ENCODE measurements around the gene ARVCF. TPM values are rescaled to one million over a fixed set of nuclear protein-coding genes. Genes with fewer than 3 reads are reported as not detected.

Gene ARVCF
- total and polyA plus RNA-seq, 9 of the 15 experiments (the other 6 are each of a cell fraction or from before 2014, with no cell fraction given): 0.03 to 97.4 (median 15.6) TPM

GRCh38 chr22:19921544-19922081 lies 95.0 kb downstream of the ARVCF start:
- no peaks in the 10 kb centered on the region for H3K79me2 ChIP-seq (ENCODE audit: control insufficient read depth, insufficient read depth, low read length)
- DNase-seq (ENCODE audit: extremely low read depth in 1 of 4, low spot score in 3 of 4) (no peak), FAIRE-seq (no peak), ATAC-seq (no peak)
- H3K27me3 ChIP-seq (ENCODE audit: control insufficient read depth in 2 of 2, insufficient read depth in 2 of 2, low read length in 2 of 2): no peaks in the 10 kb centered on the region
- H3K4me1 ChIP-seq (replicated peaks in 1 of 2; ENCODE audit: control insufficient read depth in 2 of 2, insufficient read depth in 2 of 2, low read length in 2 of 2): peaks cover 5 to 32% of the 10 kb centered on the region in 2 experiments; a peak in 4 of 5 replicates
- BruUV-seq (replicated peaks): no TSS peak
- peak overlapping the region in 1 of 2 experiments; percentile 13; a peak in 2 of 4 replicates for H3K9ac ChIP-seq (ENCODE audit: insufficient read depth in 1 of 2, low read depth in 2 of 2, low read length in 2 of 2)
- H3K4me3 ChIP-seq: no peak overlapping the region
- peak; percentile 89 for TF ChIP-seq IRF2 (CRISPR knock-in tag; IDR thresholded peaks at IDR 0.05)
- TF ChIP-seq BRF2 (IDR thresholded peaks at IDR 0.05; ENCODE audit: borderline replicate concordance, insufficient read depth, insufficient read length): no peak
- TF ChIP-seq ZNF124 (CRISPR knock-in tag; IDR thresholded peaks at IDR 0.05): 0 out of 2 replicates have a peak, but pooled peaks have one; percentile 35
- peak; percentile 29; the same call in 1 of the 2 replicates for TF ChIP-seq USF1 (CRISPR knock-in tag; IDR thresholded peaks at IDR 0.05)
- TF ChIP-seq JUN (IDR thresholded peaks at IDR 0.05; ENCODE audit: borderline replicate concordance, low read depth, low read length): no peak
- TF ChIP-seq JUN (CRISPR knock-in tag; IDR thresholded peaks at IDR 0.05; ENCODE audit: borderline replicate concordance): 0 out of 2 replicates have a peak, but pooled peaks have one; percentile 59
- no peak for TF ChIP-seq HBP1 (CRISPR knock-in tag; IDR thresholded peaks at IDR 0.05)
- peak; percentile 23; the same call in 1 of the 2 replicates for TF ChIP-seq NFIC (IDR thresholded peaks at IDR 0.05)
- peak; percentile 77; the same call in 1 of the 2 replicates for TF ChIP-seq ZNF282 (CRISPR knock-in tag; IDR thresholded peaks at IDR 0.05)
- ChIA-PET CTCF (ENCODE audit: low intra/inter-chr PET ratio) (interaction anchor here (1.2 kb wide), 1 partner anchor 191 kb away, joined by 5 read pairs; no protein-coding TSS in a partner anchor), POLR2A (interaction anchor here (0.6 to 4.2 kb wide), 10 partner anchors 9 to 191 kb away, joined by 3 to 26 read pairs (median 4); partner anchors contain the start of genes COMT and TXNRD2)
- H3K27ac ChIP-seq (ENCODE audit: extremely low read depth, low read depth, low read length): no peak overlapping the region
- H3K4me2 ChIP-seq (ENCODE audit: insufficient read depth, low read length): no peak overlapping the region
- intact Hi-C loops (cut with micrococcal nuclease) (no loop called here), in situ Hi-C loops (cut with MboI) (no loop called here)
- H3K9me1 ChIP-seq (ENCODE audit: control insufficient read depth, insufficient read depth, low read length): no peaks in the 10 kb centered on the region
- H2AFZ ChIP-seq (ENCODE audit: low read depth, low read length): no peak overlapping the region
- WGBS (ENCODE audit: insufficient coverage, low coverage, missing lambda C conversion rate): 66% methylated on average over 3 of the region's 3 CpGs
- H3K36me3 ChIP-seq (ENCODE audit: control insufficient read depth, insufficient read depth, low read length): peaks cover 30% of the 10 kb centered on the region; the same call in 2 of the 3 replicates
- no peaks in the 10 kb centered on the region for H3K9me3 ChIP-seq (replicated peaks; ENCODE audit: control insufficient read depth, insufficient read depth, low read depth, low read length)
- no peaks in the 10 kb centered on the region for H4K20me1 ChIP-seq (replicated peaks; ENCODE audit: control insufficient read depth, insufficient read depth, low read length)

MicroRNAs within 50 kb of the gene (microRNA counts, 767-probe panel; counts per million panel counts)
- microRNA hsa-miR-185-5p: 5,425 counts per million, percentile 92 among the panel's probes with 10 or more counts

Small RNAs within 50 kb of the gene (microRNA-seq; reads per million reads assigned to microRNA genes)
- gene MIR185 (ENCODE audit: borderline microRNAs expressed) (2,685 reads per million, percentile 96 among the genes with 10 or more reads in this experiment), gene MIR4761 (ENCODE audit: borderline microRNAs expressed) (13.9 reads per million, percentile 60 among the genes with 10 or more reads in this experiment)

Small RNAs within 50 kb of the gene (small RNA-seq; reads per million reads assigned to genes)
- gene MIR185: 53.9 reads per million, percentile 98 among the genes with 10 or more reads in this experiment

Other genes starting within 250 kb of the ARVCF start
Only the 7 nearest of the 10 such genes appear.
- gene COMT, start 75.1 kb downstream of the ARVCF start, total RNA-seq (2014; rRNA removed): 334 and 497 TPM in 2 replicates
- 29.4 and 46.3 TPM in 2 replicates for gene COMT, start 75.1 kb downstream of the ARVCF start, total RNA-seq (2014; rRNA removed; fragmentation: Illumina TruSeq; extraction: Trizol)
- gene COMT, start 75.1 kb downstream of the ARVCF start, total RNA-seq (2015; rRNA removed; fragmentation: Illumina TruSeq; extraction: Trizol): 155 and 156 TPM in 2 replicates
- 348 and 351 TPM in 2 replicates for gene COMT, start 75.1 kb downstream of the ARVCF start, total RNA-seq (2021)
- 185 and 498 TPM in 2 replicates for gene COMT, start 75.1 kb downstream of the ARVCF start, polyA plus RNA-seq (2011; rRNA removed)
- gene COMT, start 75.1 kb downstream of the ARVCF start, polyA plus RNA-seq (2014; fragmentation: Illumina TruSeq; extraction: Trizol): 108 and 305 TPM in 2 replicates
- 10 to 100 TPM; 12.5 to 39.6 TPM for gene COMT, start 75.1 kb downstream of the ARVCF start, polyA plus RNA-seq (2014; fragmentation: Nextera tagmentation; extraction: Ambion mirVana)
- gene COMT, start 75.1 kb downstream of the ARVCF start, polyA plus RNA-seq (2014; rRNA removed): 263 and 317 TPM in 2 replicates
- gene TXNRD2, start 75.0 kb downstream of the ARVCF start, total RNA-seq (2014; rRNA removed): 49.4 and 60.7 TPM in 2 replicates
- gene TXNRD2, start 75.0 kb downstream of the ARVCF start, total RNA-seq (2014; rRNA removed; fragmentation: Illumina TruSeq; extraction: Trizol): 25.1 and 32.6 TPM in 2 replicates
- gene TXNRD2, start 75.0 kb downstream of the ARVCF start, total RNA-seq (2015; rRNA removed; fragmentation: Illumina TruSeq; extraction: Trizol): 45.9 and 50.4 TPM in 2 replicates
- gene TXNRD2, start 75.0 kb downstream of the ARVCF start, total RNA-seq (2021): 78.2 and 80.2 TPM in 2 replicates
- 50.2 and 93.6 TPM in 2 replicates for gene TXNRD2, start 75.0 kb downstream of the ARVCF start, polyA plus RNA-seq (2011; rRNA removed)
- gene TXNRD2, start 75.0 kb downstream of the ARVCF start, polyA plus RNA-seq (2014; fragmentation: Illumina TruSeq; extraction: Trizol): 45.0 and 66.1 TPM in 2 replicates
- 1 to 10 TPM; 3.3 to 4.4 TPM for gene TXNRD2, start 75.0 kb downstream of the ARVCF start, polyA plus RNA-seq (2014; fragmentation: Nextera tagmentation; extraction: Ambion mirVana)
- 52.5 and 57.0 TPM in 2 replicates for gene TXNRD2, start 75.0 kb downstream of the ARVCF start, polyA plus RNA-seq (2014; rRNA removed)
- 70.1 and 95.8 TPM in 2 replicates for gene TANGO2, start 4.3 kb upstream of the ARVCF start, total RNA-seq (2014; rRNA removed)
- gene TANGO2, start 4.3 kb upstream of the ARVCF start, total RNA-seq (2014; rRNA removed; fragmentation: Illumina TruSeq; extraction: Trizol): 36.1 and 45.9 TPM in 2 replicates
- 55.8 and 57.2 TPM in 2 replicates for gene TANGO2, start 4.3 kb upstream of the ARVCF start, total RNA-seq (2015; rRNA removed; fragmentation: Illumina TruSeq; extraction: Trizol)
- 94.1 and 97.3 TPM in 2 replicates for gene TANGO2, start 4.3 kb upstream of the ARVCF start, total RNA-seq (2021)
- 94.9 and 115 TPM in 2 replicates for gene TANGO2, start 4.3 kb upstream of the ARVCF start, polyA plus RNA-seq (2011; rRNA removed)
- 88.3 and 89.4 TPM in 2 replicates for gene TANGO2, start 4.3 kb upstream of the ARVCF start, polyA plus RNA-seq (2014; fragmentation: Illumina TruSeq; extraction: Trizol)
- gene TANGO2, start 4.3 kb upstream of the ARVCF start, polyA plus RNA-seq (2014; fragmentation: Nextera tagmentation; extraction: Ambion mirVana): 10 to 100 TPM; 15.5 to 17.5 TPM
- gene TANGO2, start 4.3 kb upstream of the ARVCF start, polyA plus RNA-seq (2014; rRNA removed): 89.6 and 92.5 TPM in 2 replicates
- gene DGCR8, start 63.4 kb upstream of the ARVCF start, total RNA-seq (2014; rRNA removed): 107 and 108 TPM in 2 replicates
- gene DGCR8, start 63.4 kb upstream of the ARVCF start, total RNA-seq (2014; rRNA removed; fragmentation: Illumina TruSeq; extraction: Trizol): 43.7 and 49.4 TPM in 2 replicates
- gene DGCR8, start 63.4 kb upstream of the ARVCF start, total RNA-seq (2015; rRNA removed; fragmentation: Illumina TruSeq; extraction: Trizol): 80.1 and 81.2 TPM in 2 replicates
- 116 and 119 TPM in 2 replicates for gene DGCR8, start 63.4 kb upstream of the ARVCF start, total RNA-seq (2021)
- 81.8 and 155 TPM in 2 replicates for gene DGCR8, start 63.4 kb upstream of the ARVCF start, polyA plus RNA-seq (2011; rRNA removed)
- 70.4 and 75.0 TPM in 2 replicates for gene DGCR8, start 63.4 kb upstream of the ARVCF start, polyA plus RNA-seq (2014; fragmentation: Illumina TruSeq; extraction: Trizol)
- gene DGCR8, start 63.4 kb upstream of the ARVCF start, polyA plus RNA-seq (2014; fragmentation: Nextera tagmentation; extraction: Ambion mirVana): 1 to 10 TPM; 5.9 to 7.7 TPM
- gene DGCR8, start 63.4 kb upstream of the ARVCF start, polyA plus RNA-seq (2014; rRNA removed): 135 and 144 TPM in 2 replicates
- gene RANBP1, start 99.3 kb upstream of the ARVCF start, total RNA-seq (2014; rRNA removed): 2,045 and 2,260 TPM in 2 replicates
- gene RANBP1, start 99.3 kb upstream of the ARVCF start, total RNA-seq (2014; rRNA removed; fragmentation: Illumina TruSeq; extraction: Trizol): 1,191 and 1,409 TPM in 2 replicates
- 1,591 and 1,659 TPM in 2 replicates for gene RANBP1, start 99.3 kb upstream of the ARVCF start, total RNA-seq (2015; rRNA removed; fragmentation: Illumina TruSeq; extraction: Trizol)
- gene RANBP1, start 99.3 kb upstream of the ARVCF start, total RNA-seq (2021): 1,289 and 1,311 TPM in 2 replicates
- 1,082 and 1,351 TPM in 2 replicates for gene RANBP1, start 99.3 kb upstream of the ARVCF start, polyA plus RNA-seq (2011; rRNA removed)
- gene RANBP1, start 99.3 kb upstream of the ARVCF start, polyA plus RNA-seq (2014; fragmentation: Illumina TruSeq; extraction: Trizol): 1,518 and 1,621 TPM in 2 replicates
- gene RANBP1, start 99.3 kb upstream of the ARVCF start, polyA plus RNA-seq (2014; fragmentation: Nextera tagmentation; extraction: Ambion mirVana): 100 to 1,000 TPM; 162 to 207 TPM
- 2,237 and 2,891 TPM in 2 replicates for gene RANBP1, start 99.3 kb upstream of the ARVCF start, polyA plus RNA-seq (2014; rRNA removed)
- gene TRMT2A, start 100.4 kb upstream of the ARVCF start, total RNA-seq (2014; rRNA removed): 203 and 254 TPM in 2 replicates
- gene TRMT2A, start 100.4 kb upstream of the ARVCF start, total RNA-seq (2014; rRNA removed; fragmentation: Illumina TruSeq; extraction: Trizol): 31.5 and 47.4 TPM in 2 replicates
- 151 and 170 TPM in 2 replicates for gene TRMT2A, start 100.4 kb upstream of the ARVCF start, total RNA-seq (2015; rRNA removed; fragmentation: Illumina TruSeq; extraction: Trizol)
- 222 and 242 TPM in 2 replicates for gene TRMT2A, start 100.4 kb upstream of the ARVCF start, total RNA-seq (2021)
- 102 and 189 TPM in 2 replicates for gene TRMT2A, start 100.4 kb upstream of the ARVCF start, polyA plus RNA-seq (2011; rRNA removed)
- 140 and 177 TPM in 2 replicates for gene TRMT2A, start 100.4 kb upstream of the ARVCF start, polyA plus RNA-seq (2014; fragmentation: Illumina TruSeq; extraction: Trizol)
- gene TRMT2A, start 100.4 kb upstream of the ARVCF start, polyA plus RNA-seq (2014; fragmentation: Nextera tagmentation; extraction: Ambion mirVana): 1 to 10 TPM; 1.6 to 6.6 TPM
- 258 and 265 TPM in 2 replicates for gene TRMT2A, start 100.4 kb upstream of the ARVCF start, polyA plus RNA-seq (2014; rRNA removed)
- 16.4 and 27.9 TPM in 2 replicates for gene ZDHHC8, start 115.0 kb upstream of the ARVCF start, total RNA-seq (2014; rRNA removed)
- 4.5 and 7.5 TPM in 2 replicates for gene ZDHHC8, start 115.0 kb upstream of the ARVCF start, total RNA-seq (2014; rRNA removed; fragmentation: Illumina TruSeq; extraction: Trizol)
- 9.8 and 11.3 TPM in 2 replicates for gene ZDHHC8, start 115.0 kb upstream of the ARVCF start, total RNA-seq (2015; rRNA removed; fragmentation: Illumina TruSeq; extraction: Trizol)
- gene ZDHHC8, start 115.0 kb upstream of the ARVCF start, total RNA-seq (2021): 99.5 and 109 TPM in 2 replicates
- gene ZDHHC8, start 115.0 kb upstream of the ARVCF start, polyA plus RNA-seq (2011; rRNA removed): 21.3 and 39.4 TPM in 2 replicates
- gene ZDHHC8, start 115.0 kb upstream of the ARVCF start, polyA plus RNA-seq (2014; fragmentation: Illumina TruSeq; extraction: Trizol): 34.6 and 58.2 TPM in 2 replicates
- under 1 TPM; 0.04 to 0.15 TPM for gene ZDHHC8, start 115.0 kb upstream of the ARVCF start, polyA plus RNA-seq (2014; fragmentation: Nextera tagmentation; extraction: Ambion mirVana)
- 74.5 and 108 TPM in 2 replicates for gene ZDHHC8, start 115.0 kb upstream of the ARVCF start, polyA plus RNA-seq (2014; rRNA removed)

All from K562 (cell line).